Raji (cell line): ENCODE data around the gene COL5A1.

Experiments used
- POLR2A ChIP-seq: IDR thresholded peaks from 2 replicates; pipeline ENCODE4 v1.6.1; 2011; ENCODE audit warnings: low read depth, low read length, control low read depth; ENCODE audit not compliant: insufficient read depth

The COL5A1 gene

DNA sequence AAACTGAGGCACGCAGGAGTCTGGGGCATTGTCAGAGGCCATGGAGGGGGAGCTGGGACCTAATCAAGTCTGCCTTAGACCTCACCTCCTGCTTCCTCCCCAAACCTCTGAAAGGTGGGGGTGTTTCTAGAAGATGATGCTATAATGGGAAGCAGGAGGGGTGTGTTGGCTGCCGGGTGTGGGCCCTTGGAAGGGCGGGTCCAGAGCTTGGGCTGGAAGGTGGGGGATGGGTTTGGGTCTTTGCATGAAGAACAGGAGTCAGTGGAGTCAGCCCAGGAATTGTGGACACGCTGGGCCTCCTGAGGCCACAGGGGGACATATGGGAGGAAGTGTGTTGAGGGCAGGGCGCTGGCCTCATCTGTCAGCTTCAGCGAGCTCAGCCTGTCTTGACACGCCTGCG lies 138.0 kb downstream of the COL5A1 start:
- TF ChIP-seq POLR2A: no peak

DNA sequence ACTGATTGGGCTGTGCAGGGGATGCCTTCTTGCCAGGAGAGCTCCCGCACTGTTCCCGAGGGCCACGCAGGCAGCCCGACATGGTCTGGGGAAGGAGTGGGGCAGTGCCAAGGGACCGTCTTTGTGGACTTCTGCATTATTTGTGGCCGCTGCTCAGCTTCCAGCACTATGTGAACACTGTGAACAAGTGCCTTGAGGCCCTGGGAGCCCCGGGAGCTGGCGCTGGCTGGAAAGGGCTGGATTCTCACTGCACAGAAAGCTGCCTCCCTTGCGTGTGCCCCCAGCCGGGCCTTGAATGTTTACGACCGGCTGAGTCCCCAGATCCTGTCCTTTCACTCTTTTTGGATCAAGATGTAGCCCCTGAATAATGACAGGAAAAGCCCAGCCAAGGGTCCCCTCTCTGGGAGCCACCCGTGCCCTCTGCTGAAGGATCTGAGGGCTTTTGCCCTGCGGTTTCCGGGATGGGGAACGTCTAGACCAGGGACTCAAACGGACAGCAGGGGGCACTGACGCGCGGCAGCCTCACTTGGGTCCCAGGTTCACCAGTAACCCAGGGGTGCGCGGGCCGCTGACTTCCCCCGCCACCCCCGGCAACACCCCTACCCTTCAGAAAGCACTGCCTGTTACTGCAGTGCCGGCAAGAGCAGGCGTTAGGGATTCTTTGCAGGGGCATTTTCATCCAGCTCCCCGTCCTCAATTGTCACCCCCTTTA lies 140.1 kb downstream of the COL5A1 start:
- TF ChIP-seq POLR2A: no peak

DNA sequence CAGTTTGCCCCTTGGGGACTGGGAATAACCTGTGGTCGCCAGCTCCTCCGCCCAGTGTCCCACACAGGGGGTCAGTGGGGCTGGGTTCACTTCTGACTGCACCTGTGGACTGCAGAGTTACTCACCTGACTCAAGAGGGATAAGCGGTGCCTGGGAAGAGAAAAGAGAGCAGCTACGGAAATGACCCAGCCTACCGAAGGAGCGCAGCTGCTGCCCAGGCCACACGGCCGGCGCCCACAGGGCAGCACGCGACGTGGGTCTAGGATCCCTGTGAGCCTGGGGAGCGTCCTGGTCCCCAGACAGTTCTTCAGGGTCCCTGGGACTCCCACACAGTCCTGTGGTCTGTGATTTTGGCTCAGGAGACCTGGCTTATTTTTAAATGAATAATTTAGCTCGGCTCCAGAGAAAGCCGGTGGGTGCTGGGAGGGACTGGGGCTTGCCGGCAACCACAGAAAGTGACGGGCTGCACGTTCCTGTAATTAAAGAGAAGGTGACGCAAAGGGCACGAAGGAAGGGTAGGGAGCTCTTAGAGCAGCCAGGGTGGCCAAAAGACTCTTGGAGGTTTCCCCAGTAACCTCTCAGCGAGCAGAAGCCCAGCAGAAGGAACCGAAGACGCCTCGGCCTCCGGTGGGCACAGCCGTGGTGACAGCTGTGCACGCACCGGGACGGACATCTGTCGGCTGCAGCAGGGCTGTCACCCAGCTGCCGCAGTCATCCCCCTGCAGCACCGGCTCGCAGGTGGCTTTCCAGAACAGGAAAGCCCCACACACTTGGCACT lies 141.5 kb downstream of the COL5A1 start:
- TF ChIP-seq POLR2A: no peak

GRCh38 chr9:134783699-134784039 lies 142.1 kb downstream of the COL5A1 start:
- no peak for TF ChIP-seq POLR2A

- no peak for TF ChIP-seq POLR2A
Measured at GRCh38 chr9:134784577-134785305, 143.1 kb downstream of the COL5A1 start.

GRCh38 chr9:134785325-134786108 lies 143.9 kb downstream of the COL5A1 start:
- TF ChIP-seq POLR2A: no peak

GRCh38 chr9:134787601-134788531 lies 146.3 kb downstream of the COL5A1 start:
- TF ChIP-seq POLR2A: no peak

- TF ChIP-seq POLR2A: no peak
Measured at GRCh38 chr9:134789168-134789567, 147.6 kb downstream of the COL5A1 start.

DNA sequence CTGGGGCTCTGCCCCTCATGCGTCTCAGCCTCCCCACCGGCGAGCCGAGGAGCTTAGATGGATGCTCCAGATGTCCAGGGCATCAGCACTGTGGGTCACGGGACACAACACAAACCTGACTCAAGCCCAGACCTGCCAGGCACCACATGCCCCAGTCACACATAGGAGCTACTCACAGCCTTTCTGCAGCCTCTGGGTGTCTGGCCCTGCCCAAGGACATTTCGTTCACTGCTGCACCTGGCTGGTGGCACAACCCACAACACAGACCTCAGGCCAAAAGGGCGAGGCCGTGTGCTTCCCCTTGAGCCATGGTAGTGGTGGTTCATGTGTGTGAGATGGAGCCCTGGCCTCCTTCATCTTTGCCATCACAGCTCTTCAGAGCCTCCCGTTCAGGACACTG lies 149.4 kb downstream of the COL5A1 start:
- no peak for TF ChIP-seq POLR2A

DNA sequence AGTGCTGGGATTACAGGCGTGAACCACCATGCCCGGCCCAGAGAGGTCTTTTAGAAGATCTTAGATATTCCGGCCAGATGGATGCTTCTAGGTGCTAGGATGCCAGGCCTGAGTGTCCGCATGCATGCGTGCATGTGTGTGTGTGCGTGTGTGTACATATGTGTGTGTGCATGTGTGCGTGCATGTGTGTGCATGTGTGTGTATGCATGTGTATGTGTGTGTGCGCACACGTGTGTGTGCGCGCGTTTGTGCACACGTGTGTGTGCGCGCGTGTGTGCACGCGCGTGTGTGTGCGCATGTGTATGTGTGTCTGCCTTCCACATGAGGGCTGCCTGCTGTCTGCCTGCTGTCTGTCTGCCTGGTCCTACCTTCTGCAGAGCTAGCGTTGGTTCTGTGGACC lies 151.0 kb downstream of the COL5A1 start:
- no peak for TF ChIP-seq POLR2A

DNA sequence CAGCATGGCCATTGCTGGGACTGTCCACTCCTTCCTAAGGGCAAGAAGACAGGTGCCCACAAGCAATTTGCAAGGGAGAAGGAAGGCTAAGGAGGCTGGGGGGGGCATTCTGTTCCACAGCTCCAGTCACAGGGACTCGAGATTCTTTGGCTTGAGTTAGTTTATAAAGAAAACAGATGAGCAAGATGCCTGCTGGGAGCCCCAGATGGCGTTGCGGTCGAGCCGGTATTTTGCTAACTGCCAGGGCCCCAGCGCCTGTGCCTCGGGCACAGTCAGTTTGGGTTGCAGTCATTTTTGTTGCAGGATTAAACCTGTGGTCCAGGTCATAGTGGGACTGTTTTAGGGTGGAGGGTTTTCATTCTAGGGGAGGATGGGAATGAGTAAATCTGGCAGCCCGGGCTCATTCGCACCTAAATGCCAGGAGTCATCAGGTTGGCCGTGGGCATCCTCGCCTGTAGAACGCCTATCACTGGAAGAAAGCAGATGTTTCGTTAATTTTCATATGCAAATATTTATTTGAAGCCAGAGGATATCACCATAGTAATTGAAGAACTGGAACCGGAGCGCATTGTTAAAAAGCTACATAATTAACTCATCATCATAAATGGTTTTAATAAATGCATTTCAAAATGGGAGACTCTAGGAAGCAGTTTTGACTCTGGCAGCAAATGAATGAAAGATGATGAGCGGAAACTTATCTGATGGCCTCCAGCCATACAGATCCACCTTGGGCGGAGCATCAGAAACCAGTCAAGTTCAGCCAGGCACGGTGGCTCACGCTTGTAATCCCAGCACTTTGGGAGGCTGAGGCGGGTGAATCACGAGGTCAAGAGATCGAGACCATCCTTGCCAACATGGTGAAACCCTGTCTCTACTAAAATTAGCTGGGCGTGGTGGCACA lies 151.9 kb downstream of the COL5A1 start:
- TF ChIP-seq POLR2A: no peak

GRCh38 chr9:134794663-134795370 lies 153.2 kb downstream of the COL5A1 start:
- TF ChIP-seq POLR2A: no peak
